HG03378 (cell line): ENCODE data around the gene OR5L2.
"Not testable (repeated sequence)": the region's sequence is repeated elsewhere in the genome, so short reads cannot be mapped to it uniquely, and the experiment has no call there.

Experiments
- ATAC-seq: cut with Tn5 transposase; IDR thresholded peaks from one replicate; pipeline ENCODE4 v1.9.1; 2021; ENCODE audit warnings: mild to moderate bottlenecking, moderate library complexity; ENCODE audit not compliant: unreplicated experiment

Gene OR5L2

DNA sequence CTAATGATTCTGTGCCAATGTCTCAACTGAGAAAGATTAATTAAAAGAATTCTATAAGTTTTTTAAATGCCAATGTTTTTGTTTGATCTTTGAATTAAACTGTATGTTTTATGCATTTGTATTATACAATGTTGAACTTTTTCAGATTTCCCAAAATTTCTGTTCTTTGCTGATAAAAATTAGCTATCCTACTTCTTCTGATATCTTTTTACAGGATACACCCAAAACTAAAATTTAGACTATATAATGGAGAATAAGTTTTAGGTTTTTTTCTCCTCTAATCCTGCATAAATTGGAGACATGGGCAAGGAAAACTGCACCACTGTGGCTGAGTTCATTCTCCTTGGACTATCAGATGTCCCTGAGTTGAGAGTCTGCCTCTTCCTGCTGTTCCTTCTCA lies at the start of gene OR5L2:
TSS of gene OR5L2 (plus strand) at position 301 of the 400 bp plus-strand sequence. CDS start at position 301, 0 bp downstream.
- ATAC-seq = no peak

DNA sequence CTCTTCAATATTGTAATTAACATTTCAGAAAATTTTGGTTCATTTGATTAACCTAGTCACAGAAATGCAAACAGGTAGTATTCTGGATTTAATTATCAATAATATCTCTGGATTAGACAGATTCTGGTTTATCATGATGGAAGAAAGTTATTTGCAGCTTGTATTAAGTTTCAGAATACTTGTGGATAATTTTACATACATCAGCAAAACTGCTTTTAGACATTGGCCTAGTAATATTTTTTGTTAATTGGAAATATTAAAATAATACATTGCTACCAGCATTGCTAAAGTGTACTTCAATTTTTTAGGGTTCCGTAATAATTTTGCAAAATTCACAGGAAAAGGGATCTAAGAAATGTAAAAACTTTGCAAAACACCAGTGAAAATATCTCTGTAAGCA lies 35.4 kb upstream of the OR5L2 start:
- ATAC-seq = no peak

DNA sequence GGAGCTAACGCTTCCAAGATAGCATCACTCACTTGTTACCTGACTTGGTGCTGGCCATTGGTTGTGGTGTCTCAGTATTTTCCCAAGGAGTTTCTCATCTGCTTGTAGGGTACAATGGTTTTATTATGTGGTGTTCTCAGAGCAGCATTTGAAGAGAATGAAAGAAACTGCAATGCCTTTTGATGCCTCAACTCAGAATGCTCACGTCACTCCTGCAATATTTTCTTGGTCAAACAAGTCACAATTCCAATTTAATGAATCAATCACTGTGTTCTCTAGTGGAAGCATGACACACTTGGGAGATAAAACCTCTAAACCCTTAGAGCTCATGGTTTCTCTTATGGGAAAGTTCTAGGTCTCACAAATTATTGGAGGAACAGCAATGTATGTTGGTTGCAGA lies 33.7 kb upstream of the OR5L2 start:
- ATAC-seq = no peak

DNA sequence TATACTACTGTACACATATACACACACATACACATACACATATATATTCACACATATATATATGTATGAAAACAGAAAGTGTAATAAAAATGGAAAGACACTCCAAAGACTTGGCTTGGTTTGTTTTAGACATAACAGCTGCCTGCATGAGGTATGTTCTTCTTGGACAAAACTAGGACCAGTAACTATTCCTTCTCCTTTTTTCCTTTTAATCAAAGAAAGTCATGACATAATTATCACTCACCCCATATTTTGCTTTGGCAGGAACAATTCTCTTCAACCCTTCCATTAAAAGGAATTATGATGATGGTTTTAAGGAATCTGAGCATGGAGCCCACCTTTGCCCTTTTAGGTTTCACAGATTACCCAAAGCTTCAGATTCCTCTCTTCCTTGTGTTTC lies 31.8 kb upstream of the OR5L2 start, which contains the start of gene OR5D14:
TSS of gene OR5D14 (plus strand) at position 301 of the 400 bp plus-strand sequence. CDS start at position 301, 0 bp downstream.
- no peak for ATAC-seq

DNA sequence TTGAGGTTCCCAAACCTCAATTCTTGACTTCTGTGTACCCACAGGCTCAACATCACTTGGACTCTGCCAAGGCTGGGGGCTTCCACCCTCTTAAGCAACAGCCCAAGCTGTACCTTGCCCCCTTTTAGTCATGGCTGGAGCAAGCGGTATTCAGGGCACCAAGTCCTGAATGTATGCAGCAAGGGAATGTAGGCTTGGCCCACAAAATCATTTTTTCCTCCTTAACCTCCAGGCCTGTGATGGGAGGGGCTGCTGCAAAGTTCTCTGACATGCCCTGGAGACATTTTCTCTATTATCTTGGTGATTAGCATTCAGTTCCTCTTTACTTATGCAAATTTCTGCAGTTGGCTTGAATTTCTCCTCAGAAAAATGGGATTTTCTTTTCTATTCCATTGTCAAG lies 20.8 kb upstream of the OR5L2 start:
- no peak for ATAC-seq

DNA sequence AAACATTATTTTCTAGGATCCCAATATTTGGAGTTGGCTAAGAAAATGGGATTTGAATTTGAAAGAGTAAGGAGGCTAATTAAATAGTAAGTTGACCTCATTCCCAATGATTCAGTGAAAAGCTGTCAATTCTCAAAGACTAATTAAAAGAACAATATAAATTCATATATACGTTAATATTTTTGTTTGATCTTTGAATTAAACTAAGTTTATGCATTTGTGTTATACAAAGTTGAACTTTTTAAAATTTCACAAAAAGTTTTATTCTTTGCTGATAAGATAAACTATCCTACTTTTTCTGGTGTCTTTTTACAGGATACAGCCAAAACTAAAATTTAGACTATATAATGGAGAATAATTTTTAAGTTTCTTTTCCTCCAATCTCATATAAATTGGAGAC lies 16.0 kb upstream of the OR5L2 start, which contains the start of gene OR5L1:
TSS of gene OR5L1 (plus strand) at position 301 of the 400 bp plus-strand sequence. CDS start 100 bp downstream, outside the sequence.
- ATAC-seq = no peak

DNA sequence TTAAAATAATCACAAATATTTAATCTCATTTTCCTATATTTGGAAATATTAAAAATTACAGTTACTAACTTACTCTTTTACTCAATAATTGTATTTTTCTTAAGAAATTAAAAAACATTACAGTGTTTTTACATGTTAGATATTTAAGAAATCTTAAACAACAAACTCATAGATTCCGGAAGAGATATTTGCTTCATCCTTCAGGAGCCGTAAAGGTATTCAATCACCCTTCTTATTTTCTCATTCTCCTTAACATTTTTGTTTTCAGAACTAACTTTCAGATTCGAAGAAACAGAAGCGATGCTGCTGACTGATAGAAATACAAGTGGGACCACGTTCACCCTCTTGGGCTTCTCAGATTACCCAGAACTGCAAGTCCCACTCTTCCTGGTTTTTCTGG lies 7.7 kb upstream of the OR5L2 start, which contains the start of gene OR5D18:
TSS of gene OR5D18 (plus strand) at position 301 of the 400 bp plus-strand sequence. CDS start at position 301, 0 bp downstream.
- ATAC-seq = no peak

DNA sequence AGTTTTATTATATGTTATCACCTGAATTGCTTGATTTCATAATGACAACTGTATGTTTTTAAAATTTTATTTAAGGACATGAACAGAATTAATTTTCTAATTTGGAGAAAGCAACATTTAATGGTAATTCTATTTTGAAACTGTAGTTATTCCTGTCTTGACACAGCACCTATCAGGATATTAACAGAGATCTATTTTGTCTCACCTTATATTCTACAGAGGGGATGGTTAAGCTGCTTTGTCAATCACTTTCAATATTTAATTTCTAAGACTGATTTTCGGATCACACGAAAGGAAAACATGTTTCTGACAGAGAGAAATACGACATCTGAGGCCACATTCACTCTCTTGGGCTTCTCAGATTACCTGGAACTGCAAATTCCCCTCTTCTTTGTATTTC lies 11.4 kb downstream of the OR5L2 start, which contains the start of gene OR5D16:
TSS of gene OR5D16 (plus strand) at position 301 of the 400 bp plus-strand sequence. CDS start at position 301, 0 bp downstream.
- ATAC-seq = no peak

DNA sequence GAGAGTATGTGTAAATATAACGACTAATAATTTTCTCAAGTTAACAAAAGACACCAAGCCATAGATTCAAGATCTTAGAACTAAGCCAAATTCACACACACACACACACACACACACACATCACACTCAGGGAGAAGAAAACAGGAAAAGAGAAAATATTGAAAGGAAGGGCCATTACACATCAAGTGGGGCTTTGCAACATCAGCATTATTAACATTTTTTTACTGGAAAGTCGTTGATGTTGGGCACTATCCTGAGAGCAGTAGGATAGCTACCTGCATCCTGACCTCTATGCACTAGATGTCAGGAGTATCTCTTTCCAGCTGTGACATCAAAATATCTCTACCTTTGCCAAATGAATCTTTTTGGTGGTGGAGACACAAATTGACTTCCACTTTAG lies 20.4 kb downstream of the OR5L2 start:
- no peak for ATAC-seq

DNA sequence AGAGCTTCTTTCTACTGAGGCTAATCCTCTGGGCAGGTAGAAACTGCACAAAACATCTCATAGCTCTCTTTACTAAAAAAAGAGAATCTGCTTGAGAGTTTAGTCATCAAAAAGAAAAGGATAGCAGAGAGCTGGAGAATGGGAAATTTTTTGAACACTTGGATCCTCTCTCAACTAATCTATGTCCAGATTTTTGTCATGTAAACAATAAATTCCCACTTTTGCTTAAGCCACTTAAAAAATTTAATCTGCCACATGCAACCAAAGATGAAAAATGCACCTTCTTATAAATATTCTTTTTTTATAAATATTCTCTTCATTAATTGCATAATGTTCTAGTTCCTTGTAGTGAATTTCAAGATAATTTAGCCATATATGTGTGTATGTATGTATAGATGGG lies 22.0 kb downstream of the OR5L2 start:
- ATAC-seq = no peak

DNA sequence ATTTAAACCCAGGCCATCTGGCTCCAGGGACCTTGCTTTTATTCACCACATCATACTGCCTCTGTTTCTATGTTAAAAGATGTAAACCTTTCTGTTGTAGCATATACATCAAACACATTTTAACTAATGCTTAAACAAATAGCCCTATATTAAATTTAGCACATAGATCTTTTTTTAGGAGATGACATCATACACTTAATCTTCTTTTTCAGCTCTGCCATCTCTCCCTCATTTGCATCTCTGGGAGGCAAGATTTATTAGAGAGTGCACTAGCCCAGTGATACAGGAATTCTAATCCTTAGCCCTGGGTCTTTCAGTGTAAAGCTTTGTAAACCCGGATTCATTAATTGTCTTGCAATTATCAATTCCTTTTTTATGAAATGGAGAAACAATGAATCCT lies 25.1 kb downstream of the OR5L2 start:
- no peak for ATAC-seq

DNA sequence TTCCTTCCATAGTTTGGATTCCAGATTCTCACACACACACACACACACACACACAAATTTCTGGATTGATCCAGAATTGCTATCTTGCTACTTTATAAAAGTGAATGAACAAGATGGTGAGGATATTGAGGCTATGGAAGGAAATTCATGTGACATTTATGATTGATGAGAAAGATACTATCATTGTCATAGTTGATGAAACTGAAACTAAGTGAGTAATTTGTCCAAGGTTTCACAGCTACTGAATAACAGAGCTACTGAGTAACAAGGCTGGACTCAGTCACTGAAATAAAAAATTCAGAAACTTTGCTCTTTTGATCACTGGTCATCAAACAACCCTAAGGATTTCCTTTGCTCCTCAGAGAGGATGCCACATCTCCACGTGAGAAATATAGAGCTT lies 27.7 kb downstream of the OR5L2 start:
- no peak for ATAC-seq

DNA sequence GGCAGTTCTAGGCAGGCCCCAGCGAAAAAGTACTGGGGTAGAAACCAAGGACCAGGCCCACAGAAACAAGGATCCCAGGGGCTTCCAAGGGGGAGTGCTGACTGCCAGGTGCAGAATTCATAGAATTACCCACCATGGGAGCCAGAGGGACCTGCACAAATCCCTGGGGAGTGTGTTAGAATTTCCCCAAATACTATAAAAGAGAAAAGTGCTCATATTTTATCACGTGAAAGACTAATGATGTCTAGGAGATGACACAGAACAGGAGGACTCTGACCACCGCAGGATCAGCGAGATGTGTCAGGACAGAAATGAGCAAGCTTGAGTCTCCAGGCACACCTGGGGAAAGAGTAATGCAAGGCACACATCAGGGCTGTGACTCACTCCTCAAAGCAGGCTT lies 40.3 kb downstream of the OR5L2 start:
- ATAC-seq = not testable (repeated sequence)

DNA sequence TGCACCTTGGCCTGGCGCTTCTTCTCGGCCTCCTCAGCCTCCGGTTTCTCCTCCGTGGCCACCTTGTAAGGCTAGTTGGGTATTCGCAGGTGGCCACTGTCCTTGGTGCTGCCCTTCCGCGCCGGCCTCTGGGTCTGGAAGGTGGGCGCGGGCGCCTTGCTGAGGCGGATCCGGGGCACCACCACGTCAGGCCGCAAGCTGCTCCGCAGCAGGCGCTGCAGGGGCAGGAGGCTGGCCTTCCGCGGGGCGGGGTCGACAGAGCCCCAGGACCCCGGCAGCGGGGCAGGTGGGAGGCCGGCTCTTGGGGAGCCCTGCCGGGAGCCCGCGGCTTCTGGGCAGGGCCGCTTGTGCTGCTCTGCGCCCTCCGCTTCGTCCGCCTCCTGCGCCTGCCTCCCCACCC lies 45.7 kb downstream of the OR5L2 start:
- not testable (repeated sequence) for ATAC-seq

DNA sequence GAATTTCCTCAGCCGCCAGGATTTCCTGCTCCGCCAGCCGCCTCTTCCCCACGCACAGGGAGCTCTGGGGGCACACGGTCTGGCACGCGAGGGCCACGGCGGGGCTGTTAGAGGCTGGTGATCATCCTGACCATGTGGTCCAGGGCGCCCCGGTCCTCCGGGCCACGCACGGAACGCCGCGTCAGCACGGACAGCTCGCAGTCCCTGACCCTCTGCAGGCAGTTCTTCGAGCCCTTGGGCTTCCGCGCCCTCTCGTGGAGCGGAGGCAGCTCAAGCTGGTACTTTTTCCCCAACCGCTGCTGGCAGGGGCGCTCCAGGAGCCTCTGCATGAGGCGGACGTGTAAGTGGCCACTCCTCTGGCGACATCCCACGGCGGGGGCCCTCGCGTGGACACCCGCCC lies 46.1 kb downstream of the OR5L2 start:
- not testable (repeated sequence) for ATAC-seq
